Stomach (tissue), 4 donors: ENCODE results near the gene C15orf61.

ENCODE experiments used
- CTCF ChIP-seq, 7 experiments: fragments of 450-650 bp in 4 of 7; fragments of 200-600 bp in 3 of 7; sonication (generic) in 3 of 7; IDR thresholded peaks; one replicate each; pipeline ENCODE4 v1.5.1; 2016 to 2019; ENCODE audit warnings: antibody characterized with exemption in 7 of 7, control low read depth in 2 of 7, mild to moderate bottlenecking in 1 of 7
- EP300 ChIP-seq: sonication (generic); formaldehyde crosslinking; IDR thresholded peaks from one replicate; pipeline ENCODE4 v1.6.1; 2017; ENCODE audit warnings: antibody characterized with exemption
- POLR2A ChIP-seq, 4 donors: fragments of 450-650 bp; IDR thresholded peaks; one replicate each; pipeline ENCODE4 v1.6.1; 2016; ENCODE audit warnings: antibody characterized with exemption in 4 of 4, control low read depth in 2 of 4, mild to moderate bottlenecking in 1 of 4, moderate library complexity in 1 of 4
- POLR2AphosphoS5 ChIP-seq, 3 donors: sonication (generic); formaldehyde crosslinking; IDR thresholded peaks; one replicate each; pipeline ENCODE4 v1.6.1; 2016; ENCODE audit warnings: antibody characterized with exemption in 3 of 3

GRCh38 chr15:67534360-67534759, 13.4 kb downstream of the C15orf61 start:
- TF ChIP-seq POLR2A (IDR thresholded peaks at IDR 0.05) (no peak), CTCF (IDR thresholded peaks at IDR 0.05) (no peak), POLR2AphosphoS5 (IDR thresholded peaks at IDR 0.05) (no peak), EP300 (no peak)
